Measurements from ENCODE around the gene SLC6A4.
A peak's percentile ranks its signal among the peaks of the same experiment; 100 is the strongest.
"Not testable (repeated sequence)": the region's sequence is repeated elsewhere in the genome, so short reads cannot be mapped to it uniquely, and the experiment has no call there.

Gene SLC6A4

GRCh38 chr17:30172560-30172959, 62.9 kb downstream of the SLC6A4 start:
- Mint-ChIP-seq H3K36me3 (ENCODE audit: insufficient read depth) (peaks cover 41% of the 10 kb centered on the region), H3K9me3 (no peaks in the 10 kb centered on the region), H3K4me3 (no peak overlapping the region), H3K4me1 (ENCODE audit: low read depth in 2 of 2) (peaks cover 0 to 23% of the 10 kb centered on the region in 2 donors), H3K27ac (peak overlapping the region in 1 of 2 donors; percentile 35), H3K27me3 (no peaks in the 10 kb centered on the region)
- ATAC-seq (replicated peaks) (no peak), DNase-seq (no peak)

- no peak overlapping the region for H3K27ac Mint-ChIP-seq
- ATAC-seq (replicated peaks) = no peak
Observed at GRCh38 chr17:30170415-30170987, 65.0 kb downstream of the SLC6A4 start.

GRCh38 chr17:30165960-30166359, 69.5 kb downstream of the SLC6A4 start:
- Mint-ChIP-seq H3K9me3 (no peaks in the 10 kb centered on the region), H3K27ac (no peak overlapping the region), H3K36me3 (ENCODE audit: insufficient read depth) (peaks cover 21% of the 10 kb centered on the region), H3K4me1 (ENCODE audit: low read depth in 2 of 2) (peaks cover 5 to 18% of the 10 kb centered on the region in 2 donors), H3K4me3 (no peak overlapping the region), H3K27me3 (no peaks in the 10 kb centered on the region)
- no peak for DNase-seq
- no peak for ATAC-seq (replicated peaks)

More at GRCh38 chr17:30170415-30170987, 65.0 kb downstream of the SLC6A4 start:
- no peaks in the 10 kb centered on the region for H3K27me3 Mint-ChIP-seq
- peaks cover 33% of the 10 kb centered on the region for H3K36me3 Mint-ChIP-seq (ENCODE audit: insufficient read depth)
- peaks cover 3 to 26% of the 10 kb centered on the region in 2 donors for H3K4me1 Mint-ChIP-seq (ENCODE audit: low read depth in 2 of 2)
- no peak for DNase-seq
- no peak overlapping the region for H3K4me3 Mint-ChIP-seq
- no peaks in the 10 kb centered on the region for H3K9me3 Mint-ChIP-seq

DNA sequence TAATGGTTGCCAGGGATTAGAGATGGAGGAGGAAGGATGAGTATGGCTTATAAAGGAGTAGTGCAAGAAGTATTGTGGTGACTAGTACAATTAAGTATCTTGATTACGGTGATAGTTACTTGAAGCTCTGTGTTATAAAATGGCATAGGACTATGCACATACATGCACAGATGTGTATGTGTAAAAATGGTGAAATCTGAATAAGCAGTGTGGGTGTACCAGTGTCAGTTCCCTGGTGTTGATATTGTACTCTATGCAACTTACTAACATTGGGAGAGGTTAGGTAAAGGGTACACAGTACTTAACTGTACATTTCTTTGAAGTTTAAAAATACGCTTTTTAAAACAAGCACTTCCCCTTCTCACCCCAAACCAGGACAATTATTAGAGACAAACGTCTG, 70.3 kb downstream of the SLC6A4 start:
- Mint-ChIP-seq H3K4me3 (no peak overlapping the region), H3K4me1 (ENCODE audit: low read depth in 2 of 2) (peaks cover 9 to 14% of the 10 kb centered on the region in 2 donors), H3K27me3 (no peaks in the 10 kb centered on the region), H3K9me3 (no peaks in the 10 kb centered on the region), H3K27ac (peak overlapping the region in 1 of 2 donors; percentile 14), H3K36me3 (ENCODE audit: insufficient read depth) (peaks cover 23% of the 10 kb centered on the region)
- ATAC-seq (replicated peaks) = no peak
- no peak for DNase-seq

DNA sequence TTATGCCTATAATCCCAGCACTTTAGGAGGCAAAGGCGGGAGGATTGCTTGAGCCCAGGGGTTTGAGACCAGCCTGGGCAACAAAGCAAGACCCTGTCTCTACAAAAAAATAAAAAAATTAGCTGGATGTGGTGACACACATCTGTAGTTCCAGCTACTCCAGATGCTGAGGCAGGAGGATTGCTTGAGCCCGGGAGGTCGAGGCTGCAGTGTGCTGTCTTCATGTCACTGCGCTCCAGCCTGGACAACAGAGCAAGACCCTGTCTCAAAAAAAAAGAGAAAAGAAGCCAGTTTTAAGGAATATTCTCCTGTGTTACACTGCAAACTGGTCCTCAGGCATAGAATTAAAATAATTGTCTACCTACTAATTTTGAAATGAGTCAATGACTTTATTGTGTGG, 71.0 kb downstream of the SLC6A4 start:
- DNase-seq (no peak), ATAC-seq (replicated peaks) (no peak)
- H3K4me1 Mint-ChIP-seq (ENCODE audit: low read depth in 2 of 2) = peaks cover 9 to 20% of the 10 kb centered on the region in 2 donors
- H3K27me3 Mint-ChIP-seq = no peaks in the 10 kb centered on the region
- H3K9me3 Mint-ChIP-seq = no peaks in the 10 kb centered on the region
- peaks cover 29% of the 10 kb centered on the region for H3K36me3 Mint-ChIP-seq (ENCODE audit: insufficient read depth)
- H3K27ac Mint-ChIP-seq = peak overlapping the region in 1 of 2 donors; percentile 14
- no peak overlapping the region for H3K4me3 Mint-ChIP-seq

DNA sequence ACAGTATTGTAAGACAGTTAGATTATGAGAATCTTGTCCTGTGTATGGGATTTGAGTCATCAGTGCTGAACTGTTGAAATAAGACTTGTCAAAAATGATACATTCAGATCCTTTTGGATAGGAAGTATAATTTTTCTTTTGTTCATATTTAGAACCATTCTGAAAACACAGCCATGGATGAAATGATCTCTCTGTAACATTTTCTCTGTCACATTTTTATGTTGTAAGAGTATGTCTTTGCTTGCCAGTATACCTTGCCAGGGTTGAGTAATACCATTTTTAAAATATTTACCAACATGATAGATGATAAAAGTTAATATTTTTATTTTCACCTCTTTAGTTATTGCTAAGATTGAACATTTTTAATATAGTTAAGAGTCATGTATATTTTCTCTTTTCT, 73.9 kb downstream of the SLC6A4 start:
- Mint-ChIP-seq H3K36me3 (ENCODE audit: insufficient read depth) (peaks cover 27% of the 10 kb centered on the region), H3K4me3 (no peak overlapping the region), H3K27me3 (no peaks in the 10 kb centered on the region), H3K4me1 (ENCODE audit: low read depth in 2 of 2) (peaks cover 23 to 40% of the 10 kb centered on the region in 2 donors), H3K9me3 (no peaks in the 10 kb centered on the region), H3K27ac (no peak overlapping the region)
- DNase-seq (no peak), ATAC-seq (replicated peaks) (no peak)

DNA sequence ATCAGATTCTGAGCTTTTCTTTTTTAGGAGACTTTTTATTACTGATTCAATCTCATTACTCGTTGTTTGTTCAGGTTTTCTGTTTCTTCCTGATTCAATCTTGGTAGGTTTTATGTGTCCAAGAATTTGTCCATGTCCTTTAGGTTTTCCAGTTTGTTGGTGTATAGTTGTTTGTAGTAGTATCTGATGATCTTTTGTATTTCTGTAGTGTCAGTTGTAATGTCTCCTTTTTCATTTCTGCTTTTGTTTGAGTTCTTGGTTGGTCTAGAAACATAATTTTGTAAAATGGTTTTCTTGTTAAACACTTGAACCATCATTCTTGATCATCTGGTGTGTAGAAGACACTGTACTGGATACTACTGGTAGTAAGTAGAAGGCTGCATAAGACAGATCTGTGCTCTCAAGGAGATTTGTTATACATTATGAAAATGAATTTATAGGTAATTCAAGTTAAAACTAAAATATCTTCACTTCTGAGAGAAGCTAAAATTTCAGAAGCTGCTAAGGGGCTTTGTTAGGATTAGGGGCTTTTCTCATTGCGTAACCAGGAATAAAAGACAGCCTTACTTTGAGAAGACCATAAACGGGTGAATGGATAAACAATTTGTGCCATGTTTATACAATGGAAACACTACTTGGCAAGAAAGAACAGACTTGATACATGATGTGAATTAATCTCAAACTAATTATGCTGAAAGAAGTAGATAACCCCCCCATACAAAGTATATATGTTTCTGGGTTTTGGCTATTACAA, 74.9 kb downstream of the SLC6A4 start:
- Mint-ChIP-seq H3K27ac (no peak overlapping the region), H3K36me3 (ENCODE audit: insufficient read depth) (peaks cover 24% of the 10 kb centered on the region), H3K27me3 (no peaks in the 10 kb centered on the region), H3K9me3 (no peaks in the 10 kb centered on the region), H3K4me3 (no peak overlapping the region), H3K4me1 (ENCODE audit: low read depth in 2 of 2) (peaks cover 24 to 41% of the 10 kb centered on the region in 2 donors)
- ATAC-seq (replicated peaks) = no peak
- DNase-seq = no peak

GRCh38 chr17:30158896-30159625, 76.4 kb downstream of the SLC6A4 start:
- Mint-ChIP-seq H3K4me3 (no peak overlapping the region), H3K9me3 (no peaks in the 10 kb centered on the region), H3K27ac (peak overlapping the region in 1 of 2 donors; percentile 33), H3K27me3 (no peaks in the 10 kb centered on the region), H3K36me3 (ENCODE audit: insufficient read depth) (peaks cover 24% of the 10 kb centered on the region), H3K4me1 (ENCODE audit: low read depth in 2 of 2) (peaks cover 26 to 40% of the 10 kb centered on the region in 2 donors)
- ATAC-seq (replicated peaks) = no peak
- no peak for DNase-seq

GRCh38 chr17:30155389-30155788, 80.1 kb downstream of the SLC6A4 start:
- Mint-ChIP-seq H3K27ac (no peak overlapping the region), H3K9me3 (no peaks in the 10 kb centered on the region), H3K4me3 (no peak overlapping the region), H3K36me3 (ENCODE audit: insufficient read depth) (peaks cover 10% of the 10 kb centered on the region), H3K27me3 (no peaks in the 10 kb centered on the region), H3K4me1 (ENCODE audit: low read depth in 2 of 2) (peaks cover 28 to 46% of the 10 kb centered on the region in 2 donors)
- ATAC-seq (replicated peaks) (no peak), DNase-seq (no peak)

- no peaks in the 10 kb centered on the region for H3K27me3 Mint-ChIP-seq
- H3K4me3 Mint-ChIP-seq = no peak overlapping the region
- ATAC-seq (replicated peaks) (no peak), DNase-seq (no peak)
- no peaks in the 10 kb centered on the region for H3K9me3 Mint-ChIP-seq
- H3K4me1 Mint-ChIP-seq (ENCODE audit: low read depth in 2 of 2) = peaks cover 20 to 39% of the 10 kb centered on the region in 2 donors
- H3K27ac Mint-ChIP-seq = peak overlapping the region; percentile 66 to 67
- H3K36me3 Mint-ChIP-seq (ENCODE audit: insufficient read depth) = peaks cover 10% of the 10 kb centered on the region
Observed at GRCh38 chr17:30153463-30153862, 82.0 kb downstream of the SLC6A4 start.

GRCh38 chr17:30151471-30151870, 84.0 kb downstream of the SLC6A4 start:
- Mint-ChIP-seq H3K9me3 (no peaks in the 10 kb centered on the region), H3K27me3 (no peaks in the 10 kb centered on the region), H3K36me3 (ENCODE audit: insufficient read depth) (peaks cover 18% of the 10 kb centered on the region), H3K4me3 (no peak overlapping the region), H3K27ac (no peak overlapping the region), H3K4me1 (ENCODE audit: low read depth in 2 of 2) (peaks cover 16 to 39% of the 10 kb centered on the region in 2 donors)
- DNase-seq = no peak
- ATAC-seq (replicated peaks) = no peak

GRCh38 chr17:30148376-30148775, 87.1 kb downstream of the SLC6A4 start:
- Mint-ChIP-seq H3K4me3 (no peak overlapping the region), H3K36me3 (ENCODE audit: insufficient read depth) (peaks cover 25% of the 10 kb centered on the region), H3K27me3 (no peaks in the 10 kb centered on the region), H3K4me1 (ENCODE audit: low read depth in 2 of 2) (peaks cover 10 to 31% of the 10 kb centered on the region in 2 donors), H3K27ac (peak overlapping the region in 1 of 2 donors; percentile 69), H3K9me3 (no peaks in the 10 kb centered on the region)
- DNase-seq (no peak), ATAC-seq (replicated peaks) (no peak)

- H3K27ac Mint-ChIP-seq = peak overlapping the region in 1 of 2 donors; percentile 69
- not testable (repeated sequence) for H3K9me3 Mint-ChIP-seq; H3K4me3 Mint-ChIP-seq; ATAC-seq (replicated peaks); H3K27me3 Mint-ChIP-seq; DNase-seq
- peaks cover 25% of the 10 kb centered on the region for H3K36me3 Mint-ChIP-seq (ENCODE audit: insufficient read depth)
- peaks cover 9 to 32% of the 10 kb centered on the region in 2 donors for H3K4me1 Mint-ChIP-seq (ENCODE audit: low read depth in 2 of 2)
Observed at GRCh38 chr17:30147860-30148259, 87.6 kb downstream of the SLC6A4 start.

Data from effector memory CD8-positive, alpha-beta T cell (primary cell).